GM18502 (cell line): ENCODE measurements around the gene HOXA7.

Source experiments
- ATAC-seq: cut with Tn5 transposase; IDR thresholded peaks from one replicate; pipeline ENCODE4 v1.9.1; 2021; ENCODE audit warnings: mild to moderate bottlenecking; ENCODE audit not compliant: unreplicated experiment, poor library complexity

The HOXA7 gene

DNA sequence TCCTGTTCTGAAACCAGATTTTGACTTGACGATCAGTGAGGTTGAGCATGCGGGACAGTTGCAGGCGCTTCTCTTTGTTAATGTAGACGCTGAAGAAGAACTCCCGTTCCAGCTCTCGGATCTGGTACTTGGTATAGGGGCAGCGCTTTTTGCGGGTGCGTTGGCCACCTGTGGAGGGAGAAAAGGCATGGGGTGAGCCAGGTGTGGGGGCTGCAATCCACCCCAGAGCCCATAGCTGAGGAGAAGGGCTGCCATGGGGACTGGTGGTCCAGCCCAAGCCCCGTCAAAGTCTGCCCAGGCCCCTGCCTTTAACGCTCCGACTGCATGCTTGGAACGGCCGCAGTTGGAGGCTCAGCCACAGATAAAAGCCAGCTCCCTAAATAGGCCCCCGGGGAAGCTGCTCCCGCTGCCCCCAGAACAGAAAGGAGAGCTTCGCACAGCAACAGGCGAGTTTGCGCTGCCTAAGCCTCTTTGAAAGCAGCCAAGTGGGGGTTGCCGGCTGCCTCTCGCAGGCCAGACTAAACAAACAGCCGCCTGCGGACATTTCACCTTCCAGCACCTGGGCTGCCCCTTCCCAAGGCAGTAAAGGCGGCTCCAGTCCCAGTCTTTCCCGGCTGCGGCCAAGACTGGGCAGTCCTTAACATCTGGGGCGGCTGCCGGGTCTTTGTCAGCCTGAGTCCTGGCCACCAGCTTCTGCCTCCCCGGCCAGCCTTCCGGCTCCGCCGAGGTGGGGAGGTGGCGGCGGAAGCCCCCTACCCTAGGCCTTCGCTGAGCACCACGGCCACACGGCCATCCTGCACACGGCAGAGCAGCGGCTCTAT, 26.6 kb upstream of the HOXA7 start:
- ATAC-seq, result no peak

GRCh38 chr7:27182285-27182841, 25.9 kb upstream of the HOXA7 start:
- ATAC-seq, result no peak

DNA sequence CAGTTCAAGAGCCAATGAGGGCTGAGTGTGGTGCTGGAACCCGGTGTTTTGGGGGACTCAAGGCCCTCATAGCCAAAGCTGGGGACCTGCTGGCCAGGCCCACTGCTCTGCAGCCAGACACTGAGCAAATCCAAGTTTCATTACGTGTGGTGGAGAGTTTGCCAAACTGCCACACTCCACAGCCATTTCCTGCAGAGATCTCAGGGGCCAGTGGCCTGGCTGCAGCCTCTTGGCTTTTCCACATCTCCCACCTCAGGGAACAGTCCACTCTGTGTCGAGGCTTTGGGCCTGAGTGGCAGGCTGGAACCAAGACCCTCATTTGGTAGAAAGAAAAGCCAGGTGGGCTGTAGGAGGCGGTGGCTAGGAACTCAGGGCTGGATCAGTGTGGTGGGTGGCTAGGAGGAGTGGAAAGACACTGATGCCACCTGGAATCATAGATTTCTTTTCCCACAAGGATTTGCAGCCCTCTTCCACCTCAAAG, 25.4 kb upstream of the HOXA7 start:
- ATAC-seq, result no peak

DNA sequence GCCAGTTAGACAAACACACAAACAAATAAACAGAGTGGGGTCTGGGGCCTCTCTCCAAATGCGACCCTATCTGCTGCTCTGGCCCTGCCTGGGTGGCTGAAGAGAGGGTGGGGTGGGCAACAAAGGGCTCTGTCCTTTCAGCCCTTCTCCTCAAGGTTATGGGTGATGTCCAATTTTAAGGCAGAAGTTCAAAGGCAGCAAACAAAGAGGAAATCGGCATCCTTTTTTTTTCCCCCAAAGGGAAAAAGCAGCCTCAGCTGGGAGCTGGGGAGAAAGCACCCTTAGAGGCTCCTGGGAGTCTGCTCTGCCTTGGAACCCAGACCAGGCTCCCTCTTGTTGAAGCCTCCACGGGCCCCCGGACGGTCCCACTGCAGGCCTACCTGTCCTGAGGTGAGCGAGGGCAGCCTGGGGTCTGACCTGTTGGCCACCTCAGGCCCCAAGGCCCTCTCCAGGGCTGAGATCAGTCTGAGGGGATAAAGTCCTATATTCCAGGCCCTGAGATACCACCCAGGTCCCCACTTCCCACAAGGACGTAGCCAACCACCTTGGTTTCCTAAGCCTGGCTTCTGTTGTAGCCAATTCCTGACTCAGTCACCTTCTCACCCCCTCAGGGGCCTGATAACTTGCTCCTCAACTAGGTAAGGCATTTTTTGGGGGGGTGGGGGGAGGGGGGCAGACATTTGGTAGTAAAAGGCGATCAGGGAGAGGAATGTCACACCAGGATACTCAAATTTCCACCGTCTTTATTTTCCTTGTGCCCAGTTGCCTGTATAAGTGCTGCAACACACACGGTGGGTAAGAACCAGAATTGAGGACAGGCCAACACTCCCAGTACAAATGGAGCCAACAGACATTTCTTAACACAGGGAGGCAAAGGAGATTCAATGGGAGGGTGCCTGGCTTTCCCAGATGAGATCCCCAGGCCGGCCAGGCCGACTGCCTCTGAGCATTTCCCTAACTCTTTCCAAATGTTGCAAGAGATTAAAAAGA, 24.3 kb upstream of the HOXA7 start:
- no peak for ATAC-seq

GRCh38 chr7:27179503-27180430, 23.3 kb upstream of the HOXA7 start:
- no peak for ATAC-seq

- no peak for ATAC-seq
These were observed 22.6 kb upstream of the HOXA7 start for GRCh38 chr7:27179030-27179429.

DNA sequence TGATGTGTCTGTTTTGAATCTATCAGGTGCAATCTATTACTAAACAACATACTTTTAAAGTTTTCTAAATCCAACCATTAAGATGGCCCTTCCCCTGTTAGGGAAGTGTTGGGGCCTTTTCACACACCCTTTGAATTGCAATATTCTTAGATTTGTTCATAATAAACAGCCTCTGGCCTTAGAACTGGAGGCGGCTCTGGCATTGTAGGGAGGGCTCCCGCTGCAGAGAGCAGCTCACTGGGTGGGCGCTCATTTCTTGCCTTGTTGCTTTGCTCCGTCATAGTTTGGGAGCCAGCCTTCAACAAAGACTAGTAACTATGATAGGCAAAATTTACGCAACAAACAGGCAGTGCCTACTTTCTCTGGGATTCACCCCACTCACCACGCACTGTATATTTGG, 21.9 kb upstream of the HOXA7 start:
- no peak for ATAC-seq

DNA sequence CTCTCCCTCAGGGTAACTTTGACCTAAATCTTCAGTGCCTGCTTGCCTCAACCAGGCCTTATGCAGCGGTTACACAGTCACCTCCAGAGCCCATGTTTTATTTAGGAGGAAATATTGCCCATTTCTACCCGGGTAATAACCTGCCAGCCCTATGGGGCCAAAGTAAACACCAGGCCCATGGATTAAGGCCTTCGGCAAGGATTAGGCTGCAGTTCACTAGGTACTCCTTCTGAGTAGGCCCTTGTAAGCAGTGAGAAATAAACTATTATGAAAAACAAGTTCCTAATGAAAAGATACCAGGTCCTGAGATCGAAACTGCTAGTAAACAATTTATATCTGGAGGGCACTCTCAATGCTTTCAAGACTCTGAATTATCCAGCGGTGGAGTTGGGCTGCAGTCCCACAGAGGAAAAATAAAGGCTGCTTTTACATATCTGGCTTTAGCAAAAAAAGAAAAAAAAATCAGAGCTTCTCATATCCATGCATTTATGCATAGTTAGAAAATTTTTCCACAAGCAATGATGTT, 21.4 kb upstream of the HOXA7 start:
- ATAC-seq, result no peak

GRCh38 chr7:27176962-27177794, 20.7 kb upstream of the HOXA7 start:
- no peak for ATAC-seq

DNA sequence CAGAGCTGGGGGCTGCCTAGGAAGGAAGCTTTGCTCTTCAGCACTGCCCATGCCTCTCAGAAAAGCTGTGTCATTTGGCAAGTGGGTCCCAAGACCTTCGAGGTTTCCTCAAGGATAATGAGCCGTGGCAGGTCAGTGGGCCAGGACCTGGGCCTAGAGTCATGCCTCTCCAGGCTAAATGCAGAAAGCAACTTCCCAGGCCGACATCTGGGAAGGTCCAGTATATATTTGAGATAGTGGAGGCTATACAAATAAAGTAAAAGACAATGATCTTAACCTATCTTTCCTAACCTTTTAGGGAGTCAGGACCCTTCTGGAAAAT, 20.0 kb upstream of the HOXA7 start:
- ATAC-seq, result no peak

- ATAC-seq, result no peak
These were observed 19.4 kb upstream of the HOXA7 start for GRCh38 chr7:27175626-27176523.

GRCh38 chr7:27174874-27175625, 18.6 kb upstream of the HOXA7 start:
- ATAC-seq, result no peak

GRCh38 chr7:27173956-27174873, 17.7 kb upstream of the HOXA7 start, which contains the start of gene HOXA10:
Gene HOXA10 (minus strand): TSS chr7:27174320. CDS start chr7:27174306, 14 bp downstream.
- no peak for ATAC-seq

DNA sequence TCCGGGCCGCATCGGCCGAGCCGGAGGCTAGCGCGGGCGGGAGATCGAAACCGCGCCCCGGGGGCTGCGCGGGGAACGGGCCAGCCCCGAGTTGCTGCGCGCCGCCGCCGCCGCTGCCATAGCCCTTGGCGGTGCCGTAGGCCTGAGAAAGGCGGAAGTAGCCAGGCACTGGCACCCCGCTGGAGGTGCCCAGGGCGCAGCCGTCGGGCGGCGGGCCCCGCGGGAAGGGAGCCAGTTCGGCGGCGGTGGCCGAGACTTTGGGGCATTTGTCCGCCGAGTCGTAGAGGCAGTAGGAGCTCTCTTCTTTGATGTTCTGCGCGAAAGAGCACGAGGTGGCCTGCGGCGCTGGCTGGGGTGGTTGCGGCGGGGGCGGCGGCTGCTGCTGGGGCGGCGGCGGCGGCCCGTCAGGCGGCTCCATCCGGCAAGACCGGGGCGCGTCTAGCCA, 17.1 kb upstream of the HOXA7 start:
- no peak for ATAC-seq

DNA sequence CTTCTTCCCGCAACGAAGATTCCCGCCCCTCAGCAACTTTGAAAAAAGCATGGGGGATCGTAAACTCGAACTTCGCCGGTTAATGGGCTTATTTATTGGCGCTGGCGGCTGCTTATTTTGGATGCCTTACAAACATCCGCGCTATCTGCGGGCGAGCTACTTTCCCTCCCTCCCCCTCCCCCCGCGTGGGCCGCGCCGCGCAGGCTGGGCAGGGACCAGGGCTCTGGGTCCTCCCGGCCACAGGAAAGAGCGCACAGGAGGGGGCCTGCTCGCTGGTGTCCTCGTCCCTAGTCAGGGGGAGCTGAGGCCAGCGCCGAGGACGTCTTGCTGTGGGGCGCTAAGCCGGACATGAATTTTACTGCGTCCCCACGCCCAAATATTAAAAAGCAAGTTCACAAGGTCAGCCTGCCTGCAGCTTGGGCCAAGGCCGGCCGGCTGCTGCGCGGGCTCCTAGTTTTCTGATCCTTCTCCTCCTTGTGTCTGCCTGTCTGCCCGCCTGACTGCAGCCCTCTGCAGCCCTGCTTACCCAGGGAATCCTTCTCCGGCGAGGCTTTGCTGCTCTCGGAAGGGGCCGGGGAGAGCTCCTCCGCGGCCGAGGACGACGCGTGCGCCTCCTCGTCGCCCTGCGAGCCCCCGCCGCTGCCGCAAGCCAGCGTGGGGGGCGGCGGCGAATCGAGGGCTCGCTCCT, 16.5 kb upstream of the HOXA7 start:
- no peak for ATAC-seq
